AG09309 (cell line): ENCODE results near the gene NUDT4.

Experiments
- DNase-seq: peaks from one replicate; pipeline ENCODE4 v3.0.0-alpha.2; 2010; ENCODE audit warnings: low read depth
- H3K4me3 ChIP-seq: 2 replicates; pipeline ENCODE4 v1.5.1; 2011; ENCODE audit warnings: mild to moderate bottlenecking, low read depth, low read length, moderate library complexity; ENCODE audit not compliant: control insufficient read depth
- TF ChIP-seq, protein P1 (sequence below): IDR thresholded peaks from 2 replicates; pipeline ENCODE4 v1.5.1; 2011; ENCODE audit warnings: mild to moderate bottlenecking, low read depth, low read length, inconsistent platforms; ENCODE audit not compliant: insufficient read depth, control insufficient read depth; ENCODE audit errors: missing control alignments

Gene NUDT4

DNA sequence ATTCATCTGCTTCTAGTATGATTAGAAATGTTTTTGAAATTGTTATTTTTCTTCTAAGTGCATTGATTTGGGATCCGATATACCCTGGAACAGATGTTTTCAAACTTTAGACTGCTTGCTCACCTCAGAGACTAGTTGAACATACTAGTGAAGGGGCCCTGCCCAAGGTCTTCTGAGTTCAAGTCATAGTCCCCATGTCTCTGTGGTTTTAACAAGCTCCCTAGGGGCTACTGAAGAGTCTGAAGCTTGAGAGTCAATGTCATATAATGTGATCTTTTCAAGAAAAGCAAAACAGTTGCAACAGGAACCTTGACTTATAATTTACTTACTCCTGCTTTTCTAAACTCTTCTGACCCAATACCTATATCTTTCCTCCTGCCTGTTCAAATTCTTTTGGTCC lies 71.6 kb downstream of the NUDT4 start:
- no peak for DNase-seq
- H3K4me3 ChIP-seq, result no peak overlapping the region
- TF ChIP-seq, protein P1, sequence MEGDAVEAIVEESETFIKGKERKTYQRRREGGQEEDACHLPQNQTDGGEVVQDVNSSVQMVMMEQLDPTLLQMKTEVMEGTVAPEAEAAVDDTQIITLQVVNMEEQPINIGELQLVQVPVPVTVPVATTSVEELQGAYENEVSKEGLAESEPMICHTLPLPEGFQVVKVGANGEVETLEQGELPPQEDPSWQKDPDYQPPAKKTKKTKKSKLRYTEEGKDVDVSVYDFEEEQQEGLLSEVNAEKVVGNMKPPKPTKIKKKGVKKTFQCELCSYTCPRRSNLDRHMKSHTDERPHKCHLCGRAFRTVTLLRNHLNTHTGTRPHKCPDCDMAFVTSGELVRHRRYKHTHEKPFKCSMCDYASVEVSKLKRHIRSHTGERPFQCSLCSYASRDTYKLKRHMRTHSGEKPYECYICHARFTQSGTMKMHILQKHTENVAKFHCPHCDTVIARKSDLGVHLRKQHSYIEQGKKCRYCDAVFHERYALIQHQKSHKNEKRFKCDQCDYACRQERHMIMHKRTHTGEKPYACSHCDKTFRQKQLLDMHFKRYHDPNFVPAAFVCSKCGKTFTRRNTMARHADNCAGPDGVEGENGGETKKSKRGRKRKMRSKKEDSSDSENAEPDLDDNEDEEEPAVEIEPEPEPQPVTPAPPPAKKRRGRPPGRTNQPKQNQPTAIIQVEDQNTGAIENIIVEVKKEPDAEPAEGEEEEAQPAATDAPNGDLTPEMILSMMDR, result no peak

- TF ChIP-seq, protein P1, result no peak
- no peak for DNase-seq
- no peak overlapping the region for H3K4me3 ChIP-seq
These were observed 73.9 kb downstream of the NUDT4 start for GRCh38 chr12:93451423-93452158.

GRCh38 chr12:93453633-93454032 lies 75.9 kb downstream of the NUDT4 start:
- DNase-seq, result peak; percentile 20
- no peak overlapping the region for H3K4me3 ChIP-seq
- TF ChIP-seq, protein P1, result no peak

DNA sequence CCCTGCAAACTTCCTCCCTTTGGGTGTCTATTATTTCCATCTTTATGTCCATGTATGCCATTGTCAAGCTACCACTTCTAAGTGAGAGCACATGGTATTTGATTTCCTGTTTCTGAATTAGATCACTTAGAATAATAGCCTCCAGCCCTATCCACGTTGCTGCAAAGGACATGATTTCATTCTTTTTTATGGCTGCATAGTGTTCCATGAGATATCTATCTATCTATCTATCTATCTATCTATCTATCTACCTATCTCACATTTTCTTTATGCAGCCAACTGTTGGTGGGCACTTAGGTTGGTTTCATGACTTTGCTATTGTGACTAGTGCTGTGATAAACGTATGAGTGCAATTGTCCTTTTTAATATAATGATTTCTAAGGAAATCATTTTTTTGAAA lies 78.4 kb downstream of the NUDT4 start:
- H3K4me3 ChIP-seq, result no peak overlapping the region
- no peak for DNase-seq
- TF ChIP-seq, protein P1, result no peak
